Right atrium auricular region (tissue), 2 donors: ENCODE data around the gene COL28A1. TPM values are rescaled to one million over a fixed set of nuclear protein-coding genes. Genes with fewer than 3 reads are reported as not detected.

Experiments used
- DNase-seq: peaks from one replicate; pipeline ENCODE4 v3.0.0-alpha.2; 2019; ENCODE audit warnings: low spot score
- H3K27ac ChIP-seq, 2 donors: fragments of 200-600 bp; sonication (generic); 1 replicate in 1 of 2; 2 replicates in 1 of 2; pipeline ENCODE4 v1.5.1; 2016 to 2019
- H3K27me3 ChIP-seq, 2 donors: fragments of 200-600 bp; sonication (generic); one replicate each; pipeline versions ENCODE4 v1.5.1 to v1.6.0; 2017 to 2019
- H3K36me3 ChIP-seq: fragments of 200-600 bp; sonication (generic); one replicate; pipeline ENCODE4 v1.5.1; 2016
- H3K4me1 ChIP-seq, 2 donors: fragments of 200-600 bp; sonication (generic); one replicate each; pipeline versions ENCODE4 v1.5.1 to v1.6.0; 2017 to 2019
- H3K4me3 ChIP-seq, 2 donors: fragments of 200-600 bp; sonication (generic); 1 replicate in 1 of 2; 2 replicates in 1 of 2; pipeline ENCODE4 v1.5.1; 2017 to 2019; ENCODE audit warnings: mild to moderate bottlenecking in 1 of 2, moderate library complexity in 1 of 2
- H3K9me3 ChIP-seq, 2 donors: fragments of 200-600 bp; sonication (generic); one replicate each; pipeline ENCODE4 v1.5.1; 2019
- total RNA-seq, 2 donors: library from RNA; depleted of rRNA; stranded (reverse); fragments of >200 nt; gene quantifications; one replicate each; pipeline ENCODE4 v1.1.0, GENCODE V29; 2016
- TF ChIP-seq, protein P1 (sequence below), 2 donors: fragments of 200-600 bp; sonication (generic); IDR thresholded peaks; one replicate each; pipeline ENCODE4 v1.5.1; 2019; ENCODE audit warnings: antibody characterized with exemption in 2 of 2

Gene COL28A1
- total RNA-seq, 2 donors from 2014 or later = 1.5 to 2.3 TPM

GRCh38 chr7:7312323-7312722 lies 223.3 kb downstream of the COL28A1 start:
- Histone ChIP-seq H3K27ac (no peak overlapping the region), H3K27me3 (no peaks in the 10 kb centered on the region), H3K4me1 (no peaks in the 10 kb centered on the region), H3K9me3 (no peaks in the 10 kb centered on the region), H3K36me3 (no peaks in the 10 kb centered on the region), H3K4me3 (no peak overlapping the region)
- DNase-seq = no peak
- TF ChIP-seq, protein P1, sequence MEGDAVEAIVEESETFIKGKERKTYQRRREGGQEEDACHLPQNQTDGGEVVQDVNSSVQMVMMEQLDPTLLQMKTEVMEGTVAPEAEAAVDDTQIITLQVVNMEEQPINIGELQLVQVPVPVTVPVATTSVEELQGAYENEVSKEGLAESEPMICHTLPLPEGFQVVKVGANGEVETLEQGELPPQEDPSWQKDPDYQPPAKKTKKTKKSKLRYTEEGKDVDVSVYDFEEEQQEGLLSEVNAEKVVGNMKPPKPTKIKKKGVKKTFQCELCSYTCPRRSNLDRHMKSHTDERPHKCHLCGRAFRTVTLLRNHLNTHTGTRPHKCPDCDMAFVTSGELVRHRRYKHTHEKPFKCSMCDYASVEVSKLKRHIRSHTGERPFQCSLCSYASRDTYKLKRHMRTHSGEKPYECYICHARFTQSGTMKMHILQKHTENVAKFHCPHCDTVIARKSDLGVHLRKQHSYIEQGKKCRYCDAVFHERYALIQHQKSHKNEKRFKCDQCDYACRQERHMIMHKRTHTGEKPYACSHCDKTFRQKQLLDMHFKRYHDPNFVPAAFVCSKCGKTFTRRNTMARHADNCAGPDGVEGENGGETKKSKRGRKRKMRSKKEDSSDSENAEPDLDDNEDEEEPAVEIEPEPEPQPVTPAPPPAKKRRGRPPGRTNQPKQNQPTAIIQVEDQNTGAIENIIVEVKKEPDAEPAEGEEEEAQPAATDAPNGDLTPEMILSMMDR (IDR thresholded peaks at IDR 0.05) = no peak

DNA sequence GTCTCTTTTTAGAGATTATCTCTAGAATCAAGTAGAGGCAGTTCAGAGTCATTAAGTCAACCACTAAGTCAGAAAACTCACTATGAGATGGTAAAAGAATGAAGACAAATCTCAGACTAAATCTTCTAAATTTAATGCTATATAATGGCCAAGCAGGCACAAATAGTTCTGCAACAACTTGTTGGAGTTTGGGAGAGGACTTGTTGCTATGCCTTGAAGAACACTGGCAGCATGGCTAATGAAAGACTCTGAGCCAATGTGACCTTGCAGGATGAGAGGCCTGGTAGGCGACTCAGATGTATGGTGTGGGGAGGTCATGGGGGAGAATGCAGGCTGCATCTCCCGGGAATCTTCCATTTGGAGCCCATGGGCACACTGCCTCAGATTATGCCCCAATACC lies 224.7 kb downstream of the COL28A1 start:
- TF ChIP-seq, protein P1 (IDR thresholded peaks at IDR 0.05) = no peak
- no peak overlapping the region for H3K4me3 ChIP-seq
- no peaks in the 10 kb centered on the region for H3K4me1 ChIP-seq
- no peaks in the 10 kb centered on the region for H3K36me3 ChIP-seq
- H3K27ac ChIP-seq = no peak overlapping the region
- no peak for DNase-seq
- no peaks in the 10 kb centered on the region for H3K27me3 ChIP-seq
- H3K9me3 ChIP-seq = no peaks in the 10 kb centered on the region

- TF ChIP-seq, protein P1 (IDR thresholded peaks at IDR 0.05) = no peak
- no peaks in the 10 kb centered on the region for H3K4me1 ChIP-seq
- DNase-seq = no peak
- no peak overlapping the region for H3K4me3 ChIP-seq
- no peaks in the 10 kb centered on the region for H3K9me3 ChIP-seq
- H3K27me3 ChIP-seq = no peaks in the 10 kb centered on the region
- no peaks in the 10 kb centered on the region for H3K36me3 ChIP-seq
- no peak overlapping the region for H3K27ac ChIP-seq
Measured at GRCh38 chr7:7309203-7309602, 226.5 kb downstream of the COL28A1 start.

Other genes starting within 250 kb of the COL28A1 start
- gene MIOS, start 31.0 kb upstream of the COL28A1 start, total RNA-seq = 10 to 100 TPM; 19.7 to 21.8 TPM
- 10 to 100 TPM in 1 of 2 donors, 1 to 10 TPM in 1; 9.2 to 17.7 TPM for gene UMAD1, start 104.9 kb upstream of the COL28A1 start, total RNA-seq
- gene RPA3, start 182.7 kb upstream of the COL28A1 start, total RNA-seq = 10 to 100 TPM; 15.6 to 18.0 TPM